H1 (cell line): ENCODE results near the gene GATA5. TPM values are rescaled to one million over a fixed set of nuclear protein-coding genes. Genes with fewer than 3 reads are reported as not detected.

Experiments
- SIRT6 ChIP-seq: IDR thresholded peaks from one replicate; pipeline ENCODE4 v1.7.1; 2012; ENCODE audit warnings: low read length, inconsistent platforms
- SP2 ChIP-seq: IDR thresholded peaks from 2 replicates; pipeline ENCODE4 v1.6.1; 2012; ENCODE audit warnings: mild to moderate bottlenecking, low read length, inconsistent platforms
- polyA plus RNA-seq, 7 experiments: library from polyadenylated mRNA; depleted of rRNA in 3 of 7; stranded (reverse) in 5 of 7; unstranded in 2 of 7; fragments of >200 nt in 5 of 7; fragments of 200-250 nt in 2 of 7; gene quantifications; 1 replicate in 5 of 7; 2 replicates in 1 of 7; 4 replicates in 1 of 7; pipeline versions ENCODE4 v1.2.1 to v1.2.3, GENCODE V29; 2011 to 2013; ENCODE audit warnings: missing spikeins in 2 of 7, mixed read lengths in 2 of 7
- total RNA-seq: library from RNA; stranded (reverse); fragmentation: NEBNext Ultra II Directional; extraction: Animal tissue kit (Norgen Biotek cat#: 25700); gene quantifications from 2 replicates; pipeline ENCODE4 v1.2.1, GENCODE V29; 2021

GATA5 gene
- total and polyA plus RNA-seq, 2 of the 8 experiments (the other 6 are each of a cell fraction or from before 2014, with no cell fraction given) = 0.08 to 0.11 TPM

GRCh38 chr20:62517901-62518610 lies 42.3 kb upstream of the GATA5 start (continued):
- TF ChIP-seq SP2 (no peak), SIRT6 (no peak)
- TF ChIP-seq, all 59 proteins: peak for 0
